GM18873 (cell line): ENCODE measurements around the gene LCN15.
"Not testable (repeated sequence)": the region's sequence is repeated elsewhere in the genome, so short reads cannot be mapped to it uniquely, and the experiment has no call there.

Experiments
- ATAC-seq: cut with Tn5 transposase; IDR thresholded peaks from one replicate; pipeline ENCODE4 v1.9.1; 2021; ENCODE audit warnings: mild to moderate bottlenecking, moderate library complexity, moderate number of reproducible peaks; ENCODE audit not compliant: unreplicated experiment, low FRiP score

Gene LCN15

DNA sequence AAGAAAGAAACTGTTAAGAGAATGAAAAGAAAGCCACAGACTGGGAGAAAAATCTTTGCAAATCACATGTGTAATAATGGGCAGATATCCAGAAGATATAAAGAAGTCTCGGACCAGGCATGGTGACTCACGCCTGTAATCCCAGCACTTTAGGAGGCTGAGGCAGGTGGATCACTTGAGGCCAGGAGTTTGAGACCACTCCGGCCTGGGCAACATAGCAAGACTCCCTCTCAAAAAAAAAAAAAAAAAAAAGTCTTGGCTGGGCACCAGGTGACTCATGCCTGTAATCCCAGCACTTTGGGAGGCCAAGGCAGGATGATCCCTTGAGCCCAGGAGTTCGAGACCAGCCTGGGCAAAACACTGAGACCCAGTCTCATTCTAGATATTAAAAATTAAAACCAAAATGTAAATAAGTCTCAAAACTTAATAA lies 53.1 kb downstream of the LCN15 start:
- ATAC-seq: not testable (repeated sequence)

DNA sequence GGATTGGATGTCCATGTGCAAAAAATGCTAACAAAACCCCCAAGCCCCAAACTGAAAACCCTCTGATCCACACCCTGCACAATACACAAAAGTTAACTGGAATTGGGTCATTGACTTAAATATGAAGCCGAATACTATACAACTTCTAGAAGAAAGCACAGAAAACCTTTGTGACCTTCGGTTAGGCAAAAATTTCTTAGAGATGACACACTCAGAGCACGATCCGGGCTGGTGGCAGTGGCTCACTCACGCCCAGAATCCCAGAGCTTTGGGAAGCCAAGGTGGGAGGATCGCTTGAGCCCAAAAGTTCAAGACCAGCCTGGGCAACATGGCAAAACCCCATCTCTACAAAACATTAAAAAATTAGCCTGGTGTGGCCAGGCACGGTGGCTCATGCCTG lies 53.8 kb downstream of the LCN15 start:
- ATAC-seq: no peak
